HG03045 (cell line): ENCODE results near the gene ARHGAP31.
"Not testable (repeated sequence)": the region's sequence is repeated elsewhere in the genome, so short reads cannot be mapped to it uniquely, and the experiment has no call there.

Experiments
- ATAC-seq: cut with Tn5 transposase; IDR thresholded peaks from one replicate; pipeline ENCODE4 v1.9.1; 2021; ENCODE audit warnings: mild to moderate bottlenecking, moderate library complexity; ENCODE audit not compliant: unreplicated experiment

ARHGAP31 gene

GRCh38 chr3:119318876-119319275 is 24.7 kb downstream of the ARHGAP31 start:
- ATAC-seq = no peak

DNA sequence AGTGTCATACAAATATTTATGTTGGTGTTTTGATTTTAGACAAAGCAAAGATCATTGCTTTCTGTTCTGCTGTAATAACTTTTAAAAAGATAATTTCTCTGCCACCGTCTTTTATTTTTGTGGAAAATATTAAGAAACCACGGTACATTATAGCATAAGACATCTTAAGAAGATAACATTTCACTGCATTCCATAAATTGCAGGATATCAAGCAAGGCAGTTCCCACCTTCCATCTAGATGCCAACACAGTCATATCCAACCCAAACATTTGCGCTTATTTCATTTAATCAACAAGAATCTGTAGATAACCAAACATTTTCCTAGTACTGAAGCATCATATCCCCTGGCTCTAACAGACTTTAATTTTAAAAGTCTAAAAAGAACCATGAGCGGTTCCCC is 25.1 kb downstream of the ARHGAP31 start:
- no peak for ATAC-seq

DNA sequence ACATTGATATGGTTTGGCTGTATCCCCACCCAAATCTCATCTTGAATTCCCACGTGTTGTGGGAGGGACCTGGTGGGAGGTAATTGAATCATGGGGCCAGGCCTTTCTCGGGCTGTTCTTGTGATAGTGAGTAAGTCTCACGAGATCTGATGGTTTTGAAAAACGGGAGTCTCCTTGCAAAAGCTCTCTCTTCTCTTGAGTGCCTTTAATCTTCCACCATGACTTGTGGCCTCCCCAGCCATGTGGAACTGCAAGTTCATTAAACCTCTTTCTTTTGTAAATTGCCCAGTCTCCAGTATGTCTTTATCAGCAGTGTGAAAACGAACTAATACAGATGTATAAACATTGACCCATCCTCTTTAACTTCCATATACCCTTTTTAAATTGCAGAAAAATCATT is 26.6 kb downstream of the ARHGAP31 start:
- not testable (repeated sequence) for ATAC-seq

DNA sequence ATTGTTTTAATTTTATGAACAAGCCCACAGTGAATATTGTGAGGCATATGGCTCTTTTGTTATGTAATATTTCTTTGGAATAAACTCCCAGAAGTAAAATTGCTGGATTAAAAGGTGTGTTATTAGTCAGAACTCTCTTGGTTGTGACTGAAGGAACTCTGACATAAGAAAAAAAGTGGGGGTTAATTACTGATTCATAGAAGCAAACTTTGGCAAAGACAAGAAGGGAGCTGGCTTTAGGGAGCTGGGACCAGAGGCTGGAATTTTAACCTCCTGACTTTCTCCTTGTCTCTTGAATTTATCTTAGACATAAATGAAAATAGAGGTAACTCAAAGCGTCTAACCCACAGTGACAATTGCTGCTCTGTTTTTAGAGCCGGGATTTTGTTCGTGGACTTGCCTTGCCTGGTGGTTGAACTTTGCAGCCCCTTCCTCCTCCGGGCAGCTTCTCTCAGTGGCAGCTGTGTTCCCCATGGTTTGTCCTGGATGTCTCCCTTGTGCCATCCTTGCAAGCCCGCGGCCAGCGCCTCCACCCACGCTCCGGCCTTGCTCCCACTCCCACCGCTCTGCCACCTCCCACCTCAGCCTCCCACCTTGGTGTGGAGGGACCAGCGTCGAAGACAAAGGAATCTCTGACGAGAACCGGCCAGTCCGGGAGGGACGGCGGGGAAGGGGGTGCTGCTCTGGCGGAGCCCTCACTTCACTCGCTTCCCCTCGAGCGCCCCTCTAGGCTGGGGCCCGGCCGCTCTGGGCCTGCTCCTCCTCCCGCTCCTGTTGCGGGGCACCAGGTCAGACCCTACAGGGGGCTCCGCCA is 28.0 kb downstream of the ARHGAP31 start:
- peak; percentile 39 for ATAC-seq

DNA sequence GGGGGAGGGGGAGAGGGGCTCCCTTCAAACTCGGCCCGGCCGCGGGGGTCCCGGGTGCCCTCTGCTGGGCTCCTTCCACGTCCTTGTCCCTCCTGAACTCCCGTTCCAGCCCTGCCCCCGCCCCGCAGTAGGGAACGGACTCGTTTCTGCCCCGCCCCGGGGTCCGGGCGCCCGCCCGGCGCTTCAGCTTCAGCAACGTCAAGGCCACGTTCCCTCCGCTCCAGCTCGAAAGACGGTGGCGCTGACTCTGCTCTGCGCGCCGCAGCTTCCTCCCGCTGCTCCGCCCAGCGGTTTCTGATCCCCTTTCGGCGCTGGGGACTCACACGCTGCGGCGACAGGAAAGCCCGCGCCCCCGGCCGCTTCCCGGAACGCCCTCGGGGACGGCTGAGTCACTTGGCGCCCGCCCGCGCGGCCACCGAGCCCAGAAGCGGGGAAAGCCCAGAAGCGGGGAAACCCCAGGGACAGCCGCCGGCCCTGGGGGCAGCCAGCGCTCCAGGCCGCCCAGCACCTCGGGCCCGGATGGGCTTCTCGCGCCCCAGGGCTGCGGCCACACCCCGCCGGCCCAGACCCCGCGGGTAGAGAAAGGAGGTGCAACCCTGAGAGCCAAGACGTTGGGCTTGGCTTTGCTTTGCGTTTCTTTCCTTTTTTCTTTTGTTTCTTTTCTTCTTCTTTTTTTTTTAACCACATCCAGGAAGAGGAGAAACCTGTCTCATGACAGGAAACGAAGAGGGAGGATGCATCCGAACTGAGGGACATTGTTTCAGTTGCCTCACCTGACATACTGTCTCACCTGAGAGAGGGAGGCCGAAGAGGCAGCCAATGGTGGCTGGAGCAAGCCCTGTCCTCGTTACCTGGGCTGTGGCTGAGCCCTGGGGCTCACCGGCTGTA is 28.9 kb downstream of the ARHGAP31 start:
- ATAC-seq = peak; percentile 89

GRCh38 chr3:119323723-119324085 is 29.5 kb downstream of the ARHGAP31 start:
- no peak for ATAC-seq

GRCh38 chr3:119324899-119325298 is 30.7 kb downstream of the ARHGAP31 start:
- ATAC-seq = no peak

GRCh38 chr3:119326976-119327375 is 32.8 kb downstream of the ARHGAP31 start:
- no peak for ATAC-seq

DNA sequence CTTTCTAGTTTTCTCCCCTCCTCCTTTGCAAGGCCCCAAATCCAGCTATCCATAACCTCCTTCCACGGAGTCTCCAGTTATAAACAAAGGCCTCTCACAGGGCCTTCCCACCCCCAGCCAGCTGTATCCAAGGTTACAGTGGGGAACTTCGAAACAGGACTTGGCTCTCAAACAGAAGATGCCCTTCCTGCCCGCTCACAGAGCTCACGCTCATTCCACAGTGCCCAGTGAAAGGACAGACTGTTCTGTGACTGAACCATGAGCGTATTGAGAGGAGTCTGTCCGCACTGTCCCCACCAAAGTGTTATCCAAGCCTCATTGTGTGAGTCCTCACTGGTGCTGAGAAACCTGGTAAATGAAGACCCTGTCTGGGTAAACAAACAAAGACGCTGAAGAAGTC is 35.4 kb downstream of the ARHGAP31 start:
- ATAC-seq = no peak

DNA sequence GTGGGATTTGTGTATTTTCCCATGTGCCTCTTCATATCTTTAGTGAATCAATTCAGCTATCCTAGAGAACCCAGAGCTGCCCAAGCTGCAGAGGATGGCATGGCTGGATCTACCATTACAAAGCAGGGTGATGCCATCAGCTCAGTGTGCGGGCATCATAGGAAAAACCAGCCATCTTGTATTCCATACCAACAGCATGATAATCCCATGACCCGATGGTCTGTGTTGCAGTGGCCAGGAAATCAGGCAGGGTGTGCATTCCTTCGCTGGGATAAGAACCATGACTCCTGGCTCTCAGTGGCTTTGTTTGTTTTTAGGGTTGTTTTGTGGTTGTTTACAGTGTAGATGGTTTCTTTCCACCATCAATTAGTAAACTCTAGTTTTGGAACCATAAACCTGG is 36.0 kb downstream of the ARHGAP31 start:
- no peak for ATAC-seq

DNA sequence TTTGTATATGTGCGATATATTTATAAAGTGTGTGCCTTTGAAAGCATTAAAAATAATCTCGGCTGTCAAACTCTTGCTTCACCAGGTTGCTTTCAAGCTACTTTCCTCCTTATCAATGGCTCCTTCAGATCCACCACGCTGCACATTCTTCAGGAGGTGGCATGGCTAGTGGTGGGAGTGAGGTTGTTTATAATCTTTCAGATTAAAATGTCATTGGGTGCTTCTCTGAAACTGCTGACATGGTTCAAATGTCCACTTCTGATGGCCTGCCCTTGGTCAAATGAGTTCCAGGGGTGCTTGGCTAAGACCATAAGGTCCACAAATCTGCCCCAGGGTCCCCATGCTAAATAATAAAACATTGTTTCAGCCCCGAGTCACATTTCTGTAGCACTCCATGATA is 36.7 kb downstream of the ARHGAP31 start:
- ATAC-seq = no peak

DNA sequence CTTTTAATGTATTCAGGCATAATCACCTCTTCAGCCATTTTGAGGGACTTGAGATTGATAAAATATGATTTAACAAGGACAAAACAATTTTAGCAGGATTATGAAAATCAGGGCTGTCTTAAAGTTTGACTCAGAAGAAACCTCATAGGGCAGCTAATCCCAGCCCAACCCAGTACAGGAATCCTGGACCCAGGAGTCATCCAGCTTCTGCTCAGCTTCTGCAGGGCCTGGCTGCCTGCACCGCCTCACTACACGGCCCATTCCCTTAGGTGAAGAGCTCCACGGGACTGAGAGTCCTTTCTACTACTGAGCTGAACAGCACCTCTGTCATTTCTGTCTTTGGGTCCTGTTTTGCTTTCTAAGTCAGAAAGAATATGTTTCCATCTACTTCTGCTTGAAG is 37.5 kb downstream of the ARHGAP31 start:
- ATAC-seq = no peak

- ATAC-seq = no peak
Observed at GRCh38 chr3:119333773-119334509, 39.8 kb downstream of the ARHGAP31 start.

GRCh38 chr3:119336823-119337222 is 42.6 kb downstream of the ARHGAP31 start:
- no peak for ATAC-seq

GRCh38 chr3:119337407-119337806 is 43.2 kb downstream of the ARHGAP31 start:
- ATAC-seq = not testable (repeated sequence)

- no peak for ATAC-seq
Observed at GRCh38 chr3:119338754-119339153, 44.6 kb downstream of the ARHGAP31 start.

DNA sequence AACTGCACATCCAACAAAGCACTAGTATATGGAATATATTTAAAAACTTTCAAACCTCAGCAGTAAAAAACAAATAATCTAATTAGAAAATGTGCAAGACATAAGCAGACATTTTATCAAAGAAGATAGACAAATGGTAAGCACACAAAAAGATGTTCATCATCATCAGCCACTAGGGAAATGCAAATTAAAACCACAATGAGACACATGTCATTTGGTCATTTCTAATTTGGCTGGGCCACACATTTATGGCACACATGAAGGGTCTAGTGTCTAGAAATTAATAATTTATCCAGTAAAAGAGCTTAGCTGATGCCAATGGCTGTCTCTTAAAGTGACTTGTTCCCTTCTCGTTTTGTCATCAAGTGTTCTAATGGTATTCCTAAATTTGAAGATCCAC is 45.8 kb downstream of the ARHGAP31 start:
- no peak for ATAC-seq

GRCh38 chr3:119340446-119340845 is 46.3 kb downstream of the ARHGAP31 start:
- ATAC-seq = no peak

- ATAC-seq = no peak
Observed at GRCh38 chr3:119342176-119342575, 48.0 kb downstream of the ARHGAP31 start.

- ATAC-seq = peak; percentile 75
Observed at GRCh38 chr3:119343719-119344118, 49.5 kb downstream of the ARHGAP31 start.

DNA sequence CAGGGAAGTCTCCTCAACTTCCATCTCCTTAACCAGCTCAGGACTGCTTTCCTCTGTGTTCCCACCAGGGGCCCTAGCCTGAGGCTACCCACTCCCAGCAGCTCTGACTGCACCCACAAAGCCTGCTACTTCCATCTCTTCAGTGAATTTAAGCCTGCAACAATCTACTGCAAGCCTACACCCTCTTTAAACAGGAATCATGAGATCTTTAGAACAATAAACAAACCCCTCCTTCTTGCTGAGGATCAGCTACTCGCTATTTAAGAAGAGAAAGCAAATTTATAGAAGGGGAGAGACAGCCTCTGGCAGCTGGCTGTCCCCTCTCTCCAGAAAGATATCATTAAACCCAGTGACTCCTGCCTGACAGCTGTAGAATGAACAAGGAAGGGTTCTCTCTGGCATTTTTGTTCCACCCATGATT is 51.9 kb downstream of the ARHGAP31 start:
- no peak for ATAC-seq
